NCI-H146 treated with DMSO at 0.1 percent for 48 hours (cell line): Measurements from ENCODE around the gene DOCK4.
A peak's percentile ranks its signal among the peaks of the same experiment; 100 is the strongest.

Source experiments
- DNase-seq: peaks from one replicate; lab custom pipeline; 2025; ENCODE audit not compliant: unreplicated experiment; lab: John Stamatoyannopoulos, UW

Gene DOCK4

DNA sequence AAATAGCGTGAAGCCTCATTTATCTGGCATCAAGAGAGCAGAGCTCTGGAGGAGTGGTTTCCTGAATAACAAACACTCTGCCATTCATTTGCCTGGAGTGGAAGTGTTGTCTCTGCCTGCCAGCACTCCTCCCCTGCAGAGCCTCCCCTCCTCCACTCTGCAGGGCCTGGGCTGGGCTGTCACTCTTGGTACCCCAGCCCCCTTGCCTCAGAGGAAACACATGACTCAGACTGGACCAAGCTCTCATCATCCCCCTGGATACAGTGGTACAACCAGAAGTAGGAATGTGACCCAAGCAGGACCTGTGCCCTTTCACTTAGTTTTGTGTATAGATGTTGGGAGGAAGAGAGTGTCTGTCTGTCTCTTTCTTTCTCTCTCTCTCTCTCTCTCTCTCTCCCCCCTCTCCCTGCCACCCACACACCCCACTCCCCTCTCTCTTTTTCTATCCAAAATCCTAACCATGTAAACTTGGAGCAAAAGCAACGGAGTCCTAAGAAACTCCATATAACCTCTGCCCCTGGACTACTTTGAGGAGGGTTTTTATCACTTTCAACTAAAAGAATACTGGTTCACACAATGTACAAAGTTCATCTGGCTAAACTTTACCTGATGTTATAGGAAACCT is 43.9 kb downstream of the DOCK4 start:
- DNase-seq = peak; percentile 17

DNA sequence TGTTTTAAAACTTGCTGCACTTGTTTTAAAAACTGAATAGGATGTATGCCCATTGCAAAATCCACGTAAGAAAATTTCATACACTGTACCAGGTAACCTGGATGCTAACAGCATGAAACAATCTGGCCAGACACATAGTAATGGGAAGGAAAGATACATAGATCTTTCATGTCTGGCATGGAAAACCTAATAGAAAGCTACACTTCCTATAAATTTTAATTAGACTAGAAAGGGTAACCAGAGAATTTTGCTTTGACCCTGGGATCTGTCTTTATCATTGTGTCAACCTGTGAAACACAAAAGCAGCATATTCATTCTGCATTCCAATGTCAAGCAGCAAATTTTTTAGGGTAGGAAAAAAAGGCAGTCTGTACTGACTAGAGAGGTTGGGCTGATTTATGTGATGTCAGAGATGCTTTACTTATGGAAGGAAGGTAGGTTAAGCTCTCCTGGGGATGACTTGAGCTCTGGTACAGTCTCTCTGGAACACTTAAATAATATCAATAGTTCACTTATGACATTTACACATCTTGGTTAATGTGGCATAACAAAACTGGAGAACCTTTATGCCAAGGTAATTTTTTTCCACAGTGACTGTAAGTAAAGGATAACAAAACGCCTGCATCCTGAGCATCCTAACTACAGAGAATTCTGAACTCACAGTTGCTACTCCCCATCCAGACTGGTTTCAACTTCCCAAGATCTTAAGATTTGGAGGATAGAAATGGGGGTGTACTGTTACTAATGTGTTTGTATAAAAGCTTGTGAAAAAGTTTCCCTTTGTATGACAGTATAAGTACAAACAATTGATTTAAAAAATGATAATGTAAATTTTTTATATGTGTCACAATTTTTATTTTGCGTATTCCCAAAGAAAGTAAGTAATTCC is 44.7 kb downstream of the DOCK4 start:
- DNase-seq = no peak

DNA sequence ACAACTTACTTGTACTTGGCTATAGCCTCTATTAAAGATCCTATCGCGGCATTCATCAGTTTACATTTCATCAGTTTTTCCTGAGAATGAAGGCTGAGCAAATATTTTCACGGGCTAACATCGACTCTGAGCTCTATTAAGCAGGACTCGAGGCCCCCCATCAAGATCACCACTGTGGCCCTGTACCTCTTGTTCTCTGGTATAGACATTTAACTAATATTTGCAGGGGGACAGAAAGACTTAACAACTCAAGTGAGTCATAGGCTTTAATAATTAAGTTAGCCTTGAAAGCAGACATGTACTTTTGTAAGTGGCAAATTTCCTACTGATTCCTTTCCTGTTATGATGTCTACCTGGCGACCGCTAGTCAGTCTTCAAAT is 45.4 kb downstream of the DOCK4 start:
- no peak for DNase-seq

DNA sequence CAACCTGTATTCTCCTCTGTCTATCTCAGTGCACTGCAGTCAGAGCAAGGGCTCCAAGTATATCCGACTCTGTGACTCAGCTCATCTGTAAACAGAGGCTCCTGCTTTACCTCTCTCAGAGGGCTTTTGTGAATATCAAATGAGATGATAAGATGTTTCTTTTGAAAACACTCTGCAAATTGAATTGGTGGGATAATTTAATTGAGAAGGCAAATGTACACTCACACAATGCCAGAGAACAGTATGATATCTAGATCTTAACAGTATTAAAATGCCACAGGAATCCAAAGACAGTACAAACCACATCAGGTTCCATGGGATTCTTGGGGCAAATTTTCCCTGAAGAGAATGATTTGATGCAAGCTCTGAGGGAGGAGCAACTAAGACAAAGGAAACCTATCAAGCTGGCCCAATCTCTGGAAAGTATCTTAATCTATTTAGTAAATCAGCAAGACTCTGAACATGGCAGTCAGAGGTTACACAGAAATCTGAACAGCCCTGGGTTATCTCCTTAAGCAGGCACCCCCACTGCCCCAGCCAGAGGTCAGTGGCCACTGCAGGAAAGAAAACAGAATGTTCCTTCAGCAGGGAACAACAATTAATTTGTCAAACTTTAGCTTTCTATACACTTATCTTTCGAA is 45.9 kb downstream of the DOCK4 start:
- peak; percentile 15 for DNase-seq

DNA sequence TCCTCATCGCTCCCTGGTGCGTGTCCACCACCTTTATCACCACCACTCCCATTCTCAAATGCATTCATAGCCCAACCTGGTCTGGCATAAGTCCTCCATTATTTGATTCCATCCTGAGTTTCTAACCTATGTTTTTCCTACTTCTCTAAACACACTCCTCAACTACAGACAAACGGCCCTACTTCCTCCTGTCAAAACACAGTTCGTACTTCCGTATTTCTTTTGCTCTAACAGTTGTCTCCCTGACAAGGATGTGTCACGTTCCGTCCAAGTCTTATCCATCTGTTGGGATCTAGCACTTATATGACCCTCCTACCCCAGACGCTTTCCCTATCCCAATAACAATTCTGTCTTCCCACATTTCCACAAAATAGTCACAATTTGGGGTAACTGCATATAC is 46.8 kb downstream of the DOCK4 start:
- DNase-seq = no peak

DNA sequence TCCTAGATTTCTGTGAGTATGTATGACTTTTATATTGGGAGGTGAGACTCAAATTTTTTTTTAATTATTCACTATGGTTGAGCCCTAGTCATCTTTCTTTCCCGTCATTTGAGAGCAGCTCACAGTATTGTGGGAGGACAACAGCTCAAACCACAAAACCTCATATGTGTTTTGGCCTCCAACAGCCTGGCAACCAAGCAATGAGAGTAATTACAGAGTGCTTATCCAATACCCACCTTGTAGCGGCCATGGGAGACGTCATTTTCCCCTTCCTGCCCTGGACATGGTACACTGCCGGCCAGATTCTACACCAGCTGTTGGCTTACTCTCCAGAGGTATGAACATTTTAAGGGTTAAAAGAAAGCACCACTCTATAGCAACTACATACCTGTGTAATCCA is 49.1 kb downstream of the DOCK4 start:
- no peak for DNase-seq

DNA sequence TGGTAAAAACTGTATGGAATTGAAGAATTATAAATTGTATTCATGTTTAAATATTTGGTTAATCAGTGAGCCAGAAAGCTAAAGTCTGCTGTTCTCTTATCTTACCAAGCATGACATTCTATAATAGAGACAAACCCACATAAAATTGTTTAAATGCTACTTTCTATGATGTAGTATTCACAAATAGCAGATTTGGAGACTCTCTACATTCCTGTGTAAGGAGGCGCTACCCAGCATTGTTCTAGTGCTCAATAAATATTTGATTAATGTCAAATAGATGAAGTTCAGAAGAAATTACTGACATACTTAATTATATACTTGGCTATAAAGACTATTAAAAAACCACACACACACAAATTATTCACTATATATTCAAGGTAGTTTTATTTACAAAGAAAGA is 49.8 kb downstream of the DOCK4 start:
- no peak for DNase-seq

DNA sequence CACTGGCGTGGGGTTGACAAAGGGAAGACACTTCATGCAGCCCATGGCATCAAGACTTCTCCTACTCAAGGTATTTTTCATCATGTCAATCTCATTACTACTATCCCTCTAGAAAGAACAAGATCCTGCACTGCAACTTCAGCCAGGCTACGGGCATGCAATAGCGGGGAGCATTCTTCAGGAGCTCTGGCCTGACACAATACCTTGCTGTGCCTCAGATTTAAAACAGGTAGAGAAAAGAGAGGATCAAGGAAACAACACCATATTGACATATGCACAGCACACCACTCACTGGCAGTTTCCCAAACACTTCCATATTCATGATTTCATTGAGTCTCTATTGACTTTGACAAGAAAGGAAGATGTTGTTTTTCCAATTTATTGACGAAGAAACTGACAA is 51.5 kb downstream of the DOCK4 start:
- DNase-seq = no peak

DNA sequence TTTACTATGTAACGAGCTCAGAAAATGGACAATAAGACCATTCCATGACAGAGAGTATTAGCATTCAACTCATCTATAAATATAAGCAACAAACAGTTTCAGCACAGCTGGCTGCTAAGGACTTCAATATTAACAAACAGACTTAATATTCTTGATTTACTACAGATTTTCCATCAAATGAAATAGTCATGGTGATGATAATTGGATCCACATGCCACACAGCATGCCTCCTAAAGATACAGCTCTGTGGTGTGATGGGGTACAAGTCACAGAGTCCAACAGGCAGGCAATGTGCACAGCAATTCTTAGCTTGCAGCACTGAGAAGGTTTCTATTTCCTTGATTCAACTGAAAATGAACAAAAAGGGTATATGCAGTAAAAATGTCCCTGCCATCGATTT is 54.0 kb downstream of the DOCK4 start:
- no peak for DNase-seq

DNA sequence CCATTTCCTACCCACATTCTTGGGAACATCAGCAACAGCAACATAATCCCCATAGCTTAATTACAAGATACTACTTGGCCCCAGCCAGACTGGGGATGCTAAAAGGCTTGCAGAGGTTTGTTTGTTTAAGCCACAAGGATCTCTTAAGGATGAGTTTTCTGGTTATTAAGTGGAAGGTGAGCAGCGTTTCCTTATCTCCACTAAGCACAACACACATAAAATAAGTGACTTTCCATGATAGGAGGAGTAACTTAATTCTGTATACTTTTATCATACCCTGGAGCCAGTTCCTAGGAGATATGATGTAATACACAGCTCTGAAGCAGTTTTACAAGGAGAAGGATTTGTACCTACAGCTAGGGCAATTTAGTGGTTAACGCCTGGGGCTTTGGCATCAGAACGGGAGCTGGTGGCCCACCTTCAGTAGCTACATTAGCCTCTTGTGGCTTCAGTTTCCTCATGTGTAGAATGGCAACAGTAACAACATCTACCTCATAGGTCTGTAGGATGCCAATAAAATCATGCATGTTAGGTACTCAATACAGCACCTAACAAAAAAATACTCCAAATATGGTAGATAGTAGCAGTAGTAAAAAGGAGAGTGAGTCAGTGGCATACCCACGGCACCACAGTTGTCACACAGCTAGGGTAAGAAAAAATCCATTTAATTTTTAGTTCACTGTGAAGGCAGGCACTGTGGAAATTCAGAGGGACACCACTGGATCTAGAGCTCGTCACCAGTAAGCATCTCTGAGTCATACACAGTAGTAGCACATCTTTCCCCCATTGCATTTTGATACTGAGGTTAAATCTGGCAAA is 55.2 kb downstream of the DOCK4 start:
- no peak for DNase-seq

DNA sequence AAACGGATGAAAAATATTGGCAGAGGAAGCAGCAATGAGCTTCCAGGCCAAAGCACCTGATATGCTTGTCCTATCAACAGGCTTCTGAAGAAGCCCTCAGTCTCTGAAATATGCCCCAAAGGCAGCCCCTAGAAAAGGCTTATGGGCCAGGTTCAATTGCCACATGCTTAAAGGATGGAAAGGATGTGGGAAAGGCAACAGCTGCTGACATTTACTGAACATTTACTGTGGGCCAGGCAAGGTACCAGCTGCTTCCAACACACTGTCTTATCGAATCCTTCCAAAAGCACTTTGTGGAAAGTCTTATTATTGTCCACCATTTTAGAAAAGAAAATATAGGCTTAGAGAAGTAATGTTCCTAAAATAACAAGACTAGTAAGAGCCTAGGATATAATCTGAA is 56.5 kb downstream of the DOCK4 start:
- no peak for DNase-seq

DNA sequence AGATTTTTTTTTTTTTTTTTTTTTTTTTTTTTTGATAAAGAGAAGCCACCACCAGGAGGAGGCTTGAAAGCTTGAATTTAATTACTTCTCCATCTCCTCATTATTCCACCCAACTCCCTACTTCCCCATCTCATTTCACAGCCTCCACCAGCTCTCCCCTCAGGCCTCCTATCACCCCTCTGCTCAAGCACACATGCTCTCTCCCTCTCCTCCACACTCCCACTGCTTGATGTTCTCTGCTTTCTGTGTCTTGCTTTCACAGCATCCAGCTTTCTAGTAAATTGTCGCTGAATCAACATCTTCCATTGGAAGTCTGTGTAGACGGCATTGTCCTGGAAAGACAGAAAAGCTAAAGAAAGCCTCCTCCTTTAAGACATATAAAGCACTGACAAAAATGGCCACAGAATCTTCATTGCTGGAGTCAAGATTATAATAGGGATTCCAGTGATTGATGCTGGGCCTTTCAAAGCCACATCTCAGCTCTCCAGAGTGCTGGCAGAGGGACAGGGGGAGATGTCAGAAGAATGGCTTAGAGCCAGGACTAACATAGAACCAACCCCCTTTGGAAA is 58.3 kb downstream of the DOCK4 start:
- DNase-seq = no peak

DNA sequence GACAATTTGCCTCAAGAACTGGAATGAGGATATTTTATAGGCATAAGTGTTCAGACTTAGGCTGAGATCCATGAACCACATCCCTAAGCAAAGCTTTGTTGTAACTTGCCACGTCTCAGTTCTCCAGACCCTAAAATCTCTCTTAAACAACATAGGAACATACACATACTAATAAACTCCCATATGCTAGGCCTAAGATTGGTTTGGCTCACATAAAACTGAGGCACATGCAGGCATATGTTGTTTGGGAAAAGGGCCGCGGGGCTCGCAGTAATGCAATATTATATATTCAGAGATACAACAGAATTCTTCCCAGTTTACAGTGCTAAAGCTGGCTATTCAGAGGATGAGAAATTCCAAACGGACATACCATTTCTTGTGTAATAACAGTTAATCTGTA is 61.0 kb downstream of the DOCK4 start:
- DNase-seq = no peak

DNA sequence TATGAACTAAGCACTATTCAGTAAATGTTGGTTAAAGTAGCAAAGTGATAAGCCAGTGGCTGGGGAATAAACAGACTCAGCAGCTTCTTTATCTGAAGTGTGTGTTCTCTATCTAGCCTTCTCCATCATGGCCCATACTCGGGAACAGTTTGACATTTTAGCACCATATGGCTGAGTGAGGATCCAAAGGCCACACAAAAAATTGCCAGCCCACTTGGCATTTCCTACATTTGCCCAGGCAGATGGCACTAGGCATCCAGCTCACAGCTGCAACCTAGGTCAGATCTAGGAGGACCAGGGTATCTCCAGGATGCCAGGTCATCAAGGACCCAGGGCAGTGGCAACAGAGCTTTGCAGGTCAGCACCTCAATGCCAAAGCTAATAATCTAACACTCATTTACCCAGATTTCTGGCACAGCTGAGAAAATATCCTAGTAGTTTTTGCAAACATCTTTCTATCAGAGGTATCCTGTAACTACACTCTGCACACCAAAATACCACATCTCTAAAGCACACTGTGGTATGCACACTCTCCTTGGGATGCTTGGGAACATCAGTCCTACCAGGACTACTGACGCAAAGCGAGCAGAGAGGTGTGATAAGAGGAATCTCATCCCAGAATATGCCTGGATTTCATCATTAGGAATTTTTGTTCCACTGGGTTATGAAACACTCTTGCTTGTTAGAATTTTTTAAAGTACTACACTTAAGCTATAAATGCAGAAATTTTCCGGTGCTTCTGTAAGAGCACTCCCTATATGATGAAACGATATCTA is 61.7 kb downstream of the DOCK4 start:
- no peak for DNase-seq

DNA sequence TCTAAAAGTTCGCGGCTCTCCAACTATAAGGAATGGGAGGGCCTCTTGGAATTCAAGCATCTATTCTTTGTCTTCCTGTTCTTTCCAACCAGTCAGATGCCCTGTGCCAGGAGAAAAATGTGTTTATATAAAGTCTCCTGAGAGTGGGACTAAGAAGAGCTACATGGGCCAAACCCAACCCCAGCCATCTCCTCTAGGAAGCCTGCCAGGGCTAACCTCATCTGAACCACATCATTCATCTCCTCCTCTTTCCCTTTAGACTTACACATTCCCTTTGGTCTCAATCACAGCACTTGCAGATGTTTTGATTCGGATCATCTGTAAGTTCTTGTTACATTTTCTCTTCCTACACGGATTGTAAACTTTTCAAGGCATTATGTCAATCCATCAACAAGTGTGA is 62.6 kb downstream of the DOCK4 start:
- DNase-seq = no peak

DNA sequence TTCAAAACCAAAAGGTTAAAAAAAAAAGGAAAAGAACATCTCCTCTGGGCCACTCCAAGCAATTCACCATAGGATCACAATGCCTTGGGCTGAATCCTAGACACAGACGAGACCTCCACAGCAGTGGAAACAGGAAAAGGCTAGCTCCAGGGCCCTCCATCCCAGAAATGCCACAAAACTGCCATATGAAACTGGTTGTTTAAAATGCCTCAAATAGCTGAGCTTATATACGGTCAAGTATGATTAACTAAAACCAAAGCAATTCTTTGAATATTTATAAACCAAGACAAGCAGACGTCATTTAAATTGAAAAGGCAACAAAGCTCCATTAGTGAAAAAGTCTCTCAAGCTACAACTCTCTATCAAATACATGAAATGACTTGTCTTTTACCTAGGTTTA is 63.1 kb downstream of the DOCK4 start:
- DNase-seq = no peak

DNA sequence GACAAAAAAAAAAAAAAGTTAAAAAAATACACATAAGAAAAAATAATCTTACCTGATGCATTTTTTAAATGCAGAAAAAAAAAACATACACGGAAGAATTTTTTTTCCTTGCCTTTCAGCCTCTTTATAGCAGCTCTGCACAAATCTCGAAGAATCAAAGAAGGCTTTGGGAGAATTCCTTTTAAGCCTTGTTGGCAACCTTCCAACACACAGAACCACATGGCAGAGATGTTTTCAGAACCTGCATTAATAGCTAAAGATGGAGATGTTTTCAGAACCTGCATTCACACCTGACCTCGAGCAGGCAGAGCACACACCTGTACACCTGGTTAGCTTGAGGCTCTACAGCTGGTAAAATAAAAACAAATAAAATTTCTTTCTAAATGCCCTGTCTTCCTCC is 65.6 kb downstream of the DOCK4 start:
- DNase-seq = no peak

DNA sequence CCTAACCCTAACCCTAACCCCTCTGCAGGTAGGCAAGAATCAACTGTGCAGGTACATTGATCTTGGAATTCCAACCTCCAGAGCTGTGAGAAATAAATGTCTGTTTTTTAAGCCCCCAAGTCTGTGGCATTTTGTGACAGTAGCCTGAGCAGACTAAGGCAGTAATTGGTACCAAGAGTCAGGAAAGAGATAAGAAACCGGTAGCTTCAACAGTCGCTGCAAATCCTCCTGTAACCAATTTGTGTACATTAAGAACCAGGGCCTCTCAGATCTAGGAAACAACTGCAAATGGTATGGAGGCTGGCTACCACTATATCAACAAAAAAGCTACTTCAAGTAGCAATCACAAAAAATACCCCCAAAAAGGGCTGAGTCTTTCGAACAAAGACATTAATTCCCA is 67.3 kb downstream of the DOCK4 start:
- DNase-seq = no peak

DNA sequence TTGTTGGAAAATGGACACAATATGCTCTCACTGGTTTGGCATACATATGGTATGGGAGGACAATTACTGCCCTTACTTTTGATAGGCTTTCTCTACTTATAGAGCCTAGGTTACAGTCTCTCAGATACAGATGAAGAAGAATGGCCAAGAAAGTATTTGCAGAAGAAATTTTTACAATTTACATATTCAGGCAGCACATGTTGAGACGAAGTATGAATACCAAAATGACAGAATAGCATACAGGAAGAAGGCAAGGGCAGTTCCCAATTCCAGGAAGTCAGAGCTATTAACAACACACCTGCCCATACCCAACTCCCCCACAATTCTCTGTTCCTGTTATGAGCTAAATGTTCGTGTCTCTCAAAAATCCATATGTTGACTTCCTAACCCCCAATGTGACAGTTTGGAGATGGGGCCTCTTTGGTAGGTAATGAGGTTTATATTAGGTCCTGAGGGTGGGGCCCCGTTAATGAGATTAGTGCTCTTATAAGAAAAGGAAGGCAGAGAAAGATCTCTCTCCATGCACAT is 67.8 kb downstream of the DOCK4 start:
- DNase-seq = no peak
